ENCODE measurements around the gene ACOT7. TPM values are rescaled to one million over a fixed set of nuclear protein-coding genes. Genes with fewer than 3 reads are reported as not detected.

Gene ACOT7
- total RNA-seq, 1 experiment from 2014 or later, result 165 TPM

- H3K9ac ChIP-seq (ENCODE audit: low read length), result peak overlapping the region; percentile 77
- no peaks in the 10 kb centered on the region for H3K9me3 ChIP-seq (ENCODE audit: low read length)
- peak overlapping the region; percentile 94 for H3K27ac ChIP-seq (ENCODE audit: low read length)
- no peak overlapping the region for H2AFZ ChIP-seq (ENCODE audit: low read length)
- H3K27me3 ChIP-seq (ENCODE audit: low read length), result no peaks in the 10 kb centered on the region
- peaks cover 11% of the 10 kb centered on the region for H3F3A ChIP-seq (ENCODE audit: low read length, unreplicated experiment)
- H3K9me2 ChIP-seq (replicated peaks; ENCODE audit: low read length), result no peaks in the 10 kb centered on the region
- TF ChIP-seq CTCF (conservative IDR thresholded peaks at IDR 0.05; ENCODE audit: low read depth, low read length) (no peak), EZH2 (IDR thresholded peaks at IDR 0.05; ENCODE audit: low read length, unreplicated experiment) (no peak), EZH2phosphoT487 (IDR thresholded peaks at IDR 0.05; ENCODE audit: borderline replicate concordance, low read length) (no peak)
- intact Hi-C loops (cut with micrococcal nuclease), result no loop called here
- CTCF ChIA-PET, result interaction anchor here (0.5 to 0.7 kb wide), 4 partner anchors 23 to 140 kb away, joined by 3 to 5 read pairs (median 4); no protein-coding TSS in a partner anchor
- ATAC-seq (peak; percentile 4), DNase-seq (no peak)
- H3K79me2 ChIP-seq (ENCODE audit: low read length), result peaks cover 87% of the 10 kb centered on the region
- peak overlapping the region; percentile 82 for H3K4me2 ChIP-seq (ENCODE audit: low read length)
- POLR2A ChIA-PET (ENCODE audit: unreplicated experiment), result interaction anchor here (0.6 kb wide), 1 partner anchor 79 kb away, joined by 3 read pairs; no protein-coding TSS in a partner anchor
- BruUV-seq (replicated peaks), result TSS peak; percentile 13
- H3K36me3 ChIP-seq (ENCODE audit: low read depth, low read length), result 0 out of 2 replicates have a peak, but pooled peaks cover 6% of the 10 kb centered on the region
- H3K4me1 ChIP-seq (ENCODE audit: insufficient read depth, low read length), result peaks cover 31% of the 10 kb centered on the region
- peak overlapping the region; percentile 36; the same call in 1 of the 2 replicates for H3K4me3 ChIP-seq (ENCODE audit: low read length)
- peaks cover 27% of the 10 kb centered on the region for H4K20me1 ChIP-seq (ENCODE audit: low read length)
Measured at GRCh38 chr1:6384962-6385361, 8.6 kb downstream of the ACOT7 start.

- intact Hi-C loops (cut with micrococcal nuclease), result no loop called here
- H4K20me1 ChIP-seq (ENCODE audit: low read length), result peaks cover 33% of the 10 kb centered on the region
- no peaks in the 10 kb centered on the region for H3K27me3 ChIP-seq (ENCODE audit: low read length)
- POLR2A ChIA-PET (ENCODE audit: unreplicated experiment), result interaction anchor here (0.5 to 0.6 kb wide), 2 partner anchors 9 to 13 kb away, joined by 9 to 32 read pairs; partner anchors contain the start of gene ACOT7
- no TSS peak for BruUV-seq (replicated peaks)
- peaks cover 11% of the 10 kb centered on the region for H3F3A ChIP-seq (ENCODE audit: low read length, unreplicated experiment)
- no peak overlapping the region for H3K4me3 ChIP-seq (ENCODE audit: low read length)
- no peak overlapping the region for H2AFZ ChIP-seq (ENCODE audit: low read length)
- CTCF ChIA-PET, result interaction anchor here (0.5 to 0.6 kb wide), 2 partner anchors 17 to 56 kb away, joined by 4 to 5 read pairs; no protein-coding TSS in a partner anchor
- ATAC-seq (no peak), DNase-seq (no peak)
- peaks cover 31% of the 10 kb centered on the region for H3K4me1 ChIP-seq (ENCODE audit: insufficient read depth, low read length)
- no peak overlapping the region for H3K27ac ChIP-seq (ENCODE audit: low read length)
- TF ChIP-seq CTCF (conservative IDR thresholded peaks at IDR 0.05; ENCODE audit: low read depth, low read length), result no peak
- no peak for TF ChIP-seq EZH2 (IDR thresholded peaks at IDR 0.05; ENCODE audit: low read length, unreplicated experiment)
- TF ChIP-seq EZH2phosphoT487 (IDR thresholded peaks at IDR 0.05; ENCODE audit: borderline replicate concordance, low read length), result no peak
- peaks cover 87% of the 10 kb centered on the region for H3K79me2 ChIP-seq (ENCODE audit: low read length)
- no peaks in the 10 kb centered on the region for H3K9me2 ChIP-seq (replicated peaks; ENCODE audit: low read length)
- 0 out of 2 replicates have a peak, but pooled peaks cover 6% of the 10 kb centered on the region for H3K36me3 ChIP-seq (ENCODE audit: low read depth, low read length)
- no peaks in the 10 kb centered on the region for H3K9me3 ChIP-seq (ENCODE audit: low read length)
- no peak overlapping the region for H3K4me2 ChIP-seq (ENCODE audit: low read length)
- H3K9ac ChIP-seq (ENCODE audit: low read length), result no peak overlapping the region
Measured at GRCh38 chr1:6384135-6384534, 9.4 kb downstream of the ACOT7 start.

- POLR2A ChIA-PET (ENCODE audit: unreplicated experiment), result no interaction called here
- H3K4me3 ChIP-seq (ENCODE audit: low read length), result no peak overlapping the region
- peaks cover 5% of the 10 kb centered on the region for H3K4me1 ChIP-seq (ENCODE audit: insufficient read depth, low read length)
- no TSS peak for BruUV-seq (replicated peaks)
- H3F3A ChIP-seq (ENCODE audit: low read length, unreplicated experiment), result no peaks in the 10 kb centered on the region
- 0 out of 2 replicates have a peak, but pooled peaks cover 6% of the 10 kb centered on the region for H3K36me3 ChIP-seq (ENCODE audit: low read depth, low read length)
- peaks cover 90% of the 10 kb centered on the region for H3K79me2 ChIP-seq (ENCODE audit: low read length)
- H3K27me3 ChIP-seq (ENCODE audit: low read length), result no peaks in the 10 kb centered on the region
- no peak for TF ChIP-seq CTCF (conservative IDR thresholded peaks at IDR 0.05; ENCODE audit: low read depth, low read length)
- TF ChIP-seq EZH2phosphoT487 (IDR thresholded peaks at IDR 0.05; ENCODE audit: borderline replicate concordance, low read length), result no peak
- TF ChIP-seq EZH2 (IDR thresholded peaks at IDR 0.05; ENCODE audit: low read length, unreplicated experiment), result no peak
- H3K9me3 ChIP-seq (ENCODE audit: low read length), result no peaks in the 10 kb centered on the region
- no peaks in the 10 kb centered on the region for H3K9me2 ChIP-seq (replicated peaks; ENCODE audit: low read length)
- ATAC-seq (no peak), DNase-seq (no peak)
- no peak overlapping the region for H3K4me2 ChIP-seq (ENCODE audit: low read length)
- no peak overlapping the region for H2AFZ ChIP-seq (ENCODE audit: low read length)
- intact Hi-C loops (cut with micrococcal nuclease), result no loop called here
- H3K27ac ChIP-seq (ENCODE audit: low read length), result no peak overlapping the region
- H4K20me1 ChIP-seq (ENCODE audit: low read length), result peaks cover 27% of the 10 kb centered on the region
- no peak overlapping the region for H3K9ac ChIP-seq (ENCODE audit: low read length)
- CTCF ChIA-PET, result no interaction called here
Measured at GRCh38 chr1:6380037-6380436, 13.5 kb downstream of the ACOT7 start.

Measured in PC-3 (cell line).